SK-N-SH (cell line): ENCODE measurements around the gene NAV2. TPM values are rescaled to one million over a fixed set of nuclear protein-coding genes. Genes with fewer than 3 reads are reported as not detected.

Experiments used
- CTCF ChIA-PET: fragments of 300-600, 350-600 bp; formaldehyde crosslinking; extraction: SDS; loops from one replicate; lab custom pipeline; 2021; lab: Yijun Ruan, JAX
- POLR2A ChIA-PET: fragments of 350-600 bp; sonication (Branson Sonifier 250); formaldehyde crosslinking; extraction: SDS; loops from one replicate; lab custom pipeline; 2020; ENCODE audit warnings: antibody characterized with exemption, inconsistent platforms; lab: Yijun Ruan, JAX
- DNase-seq: peaks from one replicate; pipeline ENCODE4 v3.0.0; 2012
- H2AFZ ChIP-seq: fragments of 200-600 bp; sonication (generic); 2 replicates; pipeline ENCODE4 v1.8.1; 2016; ENCODE audit warnings: antibody characterized with exemption, mild to moderate bottlenecking, low read depth
- H3F3A ChIP-seq: fragments of 200-600 bp; sonication (generic); replicated peaks from 2 replicates; pipeline ENCODE3; 2016; ENCODE audit warnings: antibody characterized with exemption, mild to moderate bottlenecking; ENCODE audit not compliant: insufficient read depth
- H3K27ac ChIP-seq, 2 experiments: fragments of 200-500 bp in 1 of 2; fragments of 200-600 bp in 1 of 2; sonication (Bioruptor generic) in 1 of 2; sonication (generic), shearing (Covaris generic) in 1 of 2; 2 replicates each; pipeline versions ENCODE4 v1.5.1 to v1.6.1; 2014 to 2016; ENCODE audit warnings: low read depth in 2 of 2, inconsistent platforms in 1 of 2, low read length in 1 of 2, mild to moderate bottlenecking in 1 of 2, mixed read lengths in 1 of 2
- H3K27me3 ChIP-seq: fragments of 200-600 bp; sonication (generic), shearing (Covaris generic); 2 replicates; pipeline ENCODE4 v1.6.1; 2016; ENCODE audit warnings: mixed run types; ENCODE audit not compliant: insufficient read depth
- H3K36me3 ChIP-seq, 2 experiments: fragments of 200-500 bp in 1 of 2; fragments of 200-600 bp in 1 of 2; sonication (Bioruptor generic) in 1 of 2; sonication (generic) in 1 of 2; replicated peaks in 1 of 2; 2 replicates each; pipeline versions ENCODE3 to v1.5.1; 2014 to 2016; ENCODE audit warnings: low read length in 1 of 2, mild to moderate bottlenecking in 1 of 2; ENCODE audit not compliant: insufficient read depth in 2 of 2, control insufficient read depth in 1 of 2
- H3K4me1 ChIP-seq, 2 experiments: fragments of 200-500 bp in 1 of 2; fragments of 200-600 bp in 1 of 2; sonication (Bioruptor generic) in 1 of 2; sonication (generic), shearing (Covaris generic) in 1 of 2; 2 replicates each; pipeline versions ENCODE4 v1.5.1 to v1.6.1; 2014 to 2016; ENCODE audit warnings: low read depth in 1 of 2, low read length in 1 of 2, mixed run types in 1 of 2; ENCODE audit not compliant: insufficient read depth in 2 of 2, control insufficient read depth in 1 of 2
- H3K4me2 ChIP-seq: fragments of 200-600 bp; sonication (generic), shearing (Covaris generic); 2 replicates; pipeline ENCODE4 v1.6.1; 2017; ENCODE audit warnings: mixed run types
- H3K4me3 ChIP-seq, 2 experiments: fragments of 200-500 bp in 1 of 2; fragments of 200-600 bp in 1 of 2; sonication (Bioruptor generic) in 1 of 2; sonication (generic), shearing (Covaris generic) in 1 of 2; 2 replicates each; pipeline versions ENCODE4 v1.5.1 to v1.8.1; 2014 to 2016; ENCODE audit warnings: low read depth in 2 of 2, inconsistent platforms in 1 of 2, low read length in 1 of 2, mild to moderate bottlenecking in 1 of 2, mixed read lengths in 1 of 2, moderate library complexity in 1 of 2
- H3K79me2 ChIP-seq: fragments of 200-600 bp; sonication (generic); 2 replicates; pipeline ENCODE4 v1.8.1; 2017; ENCODE audit warnings: mild to moderate bottlenecking; ENCODE audit not compliant: insufficient read depth
- H3K9ac ChIP-seq: fragments of 200-600 bp; sonication (generic); 2 replicates; pipeline ENCODE4 v1.6.1; 2017; ENCODE audit warnings: mixed run types
- H3K9me2 ChIP-seq: fragments of 200-600 bp; sonication (generic); 2 replicates; pipeline ENCODE4 v1.6.1; 2017; ENCODE audit warnings: mixed run types
- H3K9me3 ChIP-seq: fragments of 200-600 bp; sonication (generic); 2 replicates; pipeline ENCODE4 v1.6.1; 2017; ENCODE audit warnings: mixed run types, mild to moderate bottlenecking, moderate library complexity
- H4K20me1 ChIP-seq: fragments of 200-600 bp; sonication (generic); 2 replicates; pipeline ENCODE4 v1.6.1; 2017; ENCODE audit warnings: mild to moderate bottlenecking, mixed run types; ENCODE audit not compliant: insufficient read depth
- CHD2 ChIP-seq: fragments of 150-350 bp; IDR thresholded peaks from 2 replicates; pipeline ENCODE4 v1.6.1; 2018; ENCODE audit warnings: low read length; ENCODE audit not compliant: partially characterized antibody
- ELF1 ChIP-seq: IDR thresholded peaks from 2 replicates; pipeline ENCODE4 v1.4.0; 2012
- EP300 ChIP-seq, 2 experiments: IDR thresholded peaks; 2 replicates each; pipeline versions ENCODE4 v1.4.0 to v1.6.1; 2012; ENCODE audit warnings: borderline replicate concordance in 1 of 2, low read depth in 1 of 2, low read length in 1 of 2
- FOSL2 ChIP-seq: IDR thresholded peaks from 2 replicates; pipeline ENCODE4 v1.4.0; 2012; ENCODE audit warnings: low read depth, mild to moderate bottlenecking, moderate library complexity, borderline replicate concordance
- FOXM1 ChIP-seq: IDR thresholded peaks from 2 replicates; pipeline ENCODE4 v1.4.0; 2012; ENCODE audit warnings: low read depth, mild to moderate bottlenecking
- GABPA ChIP-seq: IDR thresholded peaks from 2 replicates; pipeline ENCODE4 v1.4.0; 2012; ENCODE audit warnings: low read depth, mild to moderate bottlenecking
- MXI1 ChIP-seq: IDR thresholded peaks from 2 replicates; pipeline ENCODE4 v1.6.1; 2012; ENCODE audit warnings: mild to moderate bottlenecking, low read depth, low read length, improper control_type of control experiment
- POLR2AphosphoS5 ChIP-seq: IDR thresholded peaks from 2 replicates; pipeline ENCODE4 v1.6.1; 2012; ENCODE audit warnings: low read depth, low read length
- RFX5 ChIP-seq: IDR thresholded peaks from 2 replicates; pipeline ENCODE4 v1.6.1; 2012; ENCODE audit warnings: mild to moderate bottlenecking, improper control_type of control experiment, low read length
- RXRA ChIP-seq: IDR thresholded peaks from 2 replicates; pipeline ENCODE4 v1.4.0; 2012; ENCODE audit warnings: low read depth, mild to moderate bottlenecking, borderline replicate concordance
- SMC3 ChIP-seq: IDR thresholded peaks from 2 replicates; pipeline ENCODE4 v1.6.1; 2012; ENCODE audit warnings: low read depth, low read length, improper control_type of control experiment
- TCF12 ChIP-seq: IDR thresholded peaks from 2 replicates; pipeline ENCODE4 v1.4.0; 2012
- TEAD4 ChIP-seq: IDR thresholded peaks from 2 replicates; pipeline ENCODE4 v1.4.0; 2012; ENCODE audit warnings: mild to moderate bottlenecking, borderline replicate concordance; ENCODE audit not compliant: insufficient read depth
- YY1 ChIP-seq: IDR thresholded peaks from 2 replicates; pipeline ENCODE4 v1.4.0; 2012; ENCODE audit warnings: low read depth, mild to moderate bottlenecking
- whole genome bisulfite sequencing: methylation state at CpG from one replicate; pipeline ENCODE4 v1.1.6; 2017; ENCODE audit warnings: low lambda C conversion rate; 5-methylcytosine and 5-hydroxymethylcytosine counted together
- polyA plus RNA-seq, 3 experiments: library from polyadenylated mRNA; depleted of rRNA; stranded (reverse); fragments of >200 nt; gene quantifications; 2 replicates each; pipeline ENCODE4 v1.2.3, GENCODE V29; 2012
- TF ChIP-seq, protein P1 (sequence below): IDR thresholded peaks from 2 replicates; pipeline ENCODE4; 2012
- TF ChIP-seq, protein P2 (sequence below): IDR thresholded peaks from 2 replicates; pipeline ENCODE4 v1.6.1; 2012; ENCODE audit warnings: mild to moderate bottlenecking, low read depth, low read length, moderate library complexity

NAV2 gene
- polyA plus RNA-seq, 1 of the 3 experiments (the other 2 are of a cell fraction), result 26.2 TPM

DNA sequence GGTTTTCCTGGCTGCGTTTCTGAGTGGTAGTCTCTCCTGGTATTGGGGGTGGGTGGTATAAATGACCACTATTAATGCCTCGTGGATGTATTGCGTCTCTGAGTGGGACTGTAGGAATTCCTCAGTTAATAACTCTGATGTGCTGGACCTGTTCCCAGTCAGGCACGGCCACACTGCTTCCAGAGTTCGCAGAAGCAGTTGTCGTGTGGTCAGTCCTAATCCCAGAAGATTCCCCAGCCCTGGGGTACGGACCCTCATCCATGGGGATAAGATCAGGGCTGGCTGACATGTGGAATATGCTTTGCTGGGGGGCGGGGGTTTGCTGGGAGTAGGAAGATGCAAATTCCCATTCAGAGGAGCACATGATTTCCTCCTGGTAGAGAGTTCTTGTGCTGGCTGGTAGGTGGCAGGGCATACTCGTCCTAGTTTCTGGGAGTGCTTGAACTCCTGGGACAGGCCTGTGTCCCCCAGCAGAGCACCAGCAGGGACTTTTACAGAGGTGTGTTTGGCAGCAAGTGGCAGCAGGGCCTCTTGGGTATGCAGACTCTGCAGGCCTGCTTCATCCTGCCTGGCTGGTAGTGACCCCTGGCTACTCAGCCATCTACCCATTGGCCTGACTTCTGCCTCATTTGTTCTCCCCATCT, 157.4 kb downstream of the NAV2 start:
- DNase-seq, result no peak
- H3K9me2 ChIP-seq, result no peaks in the 10 kb centered on the region
- H3F3A ChIP-seq, result peaks cover 19% of the 10 kb centered on the region
- no peaks in the 10 kb centered on the region for H3K9me3 ChIP-seq
- H3K4me3 ChIP-seq, result no peak overlapping the region
- H3K4me1 ChIP-seq, result peaks cover 5 to 42% of the 10 kb centered on the region in 2 experiments
- peaks cover 85% of the 10 kb centered on the region for H4K20me1 ChIP-seq
- WGBS, result 81% methylated on average over 5 of the region's 9 CpGs
- no peak overlapping the region for H2AFZ ChIP-seq
- peaks cover 34 to 50% of the 10 kb centered on the region in 2 experiments for H3K36me3 ChIP-seq
- POLR2A ChIA-PET, result no interaction called here
- CTCF ChIA-PET, result no interaction called here
- peaks cover 96% of the 10 kb centered on the region for H3K79me2 ChIP-seq
- TF ChIP-seq ELF1 (no peak), EP300 (IDR thresholded peaks at IDR 0.05; ENCODE audit: borderline replicate concordance in 1 of 2, low read depth in 1 of 2, low read length in 1 of 2) (no peak), GABPA (no peak), MXI1 (no peak), FOXM1 (no peak), TCF12 (no peak), POLR2AphosphoS5 (no peak), TEAD4 (no peak), RXRA (no peak), CHD2 (no peak), SMC3 (no peak), RFX5 (no peak), YY1 (no peak), FOSL2 (no peak)
- TF ChIP-seq, protein P1, sequence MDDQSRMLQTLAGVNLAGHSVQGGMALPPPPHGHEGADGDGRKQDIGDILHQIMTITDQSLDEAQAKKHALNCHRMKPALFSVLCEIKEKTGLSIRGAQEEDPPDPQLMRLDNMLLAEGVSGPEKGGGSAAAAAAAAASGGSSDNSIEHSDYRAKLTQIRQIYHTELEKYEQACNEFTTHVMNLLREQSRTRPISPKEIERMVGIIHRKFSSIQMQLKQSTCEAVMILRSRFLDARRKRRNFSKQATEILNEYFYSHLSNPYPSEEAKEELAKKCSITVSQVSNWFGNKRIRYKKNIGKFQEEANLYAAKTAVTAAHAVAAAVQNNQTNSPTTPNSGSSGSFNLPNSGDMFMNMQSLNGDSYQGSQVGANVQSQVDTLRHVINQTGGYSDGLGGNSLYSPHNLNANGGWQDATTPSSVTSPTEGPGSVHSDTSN, result no peak
- TF ChIP-seq, protein P2, sequence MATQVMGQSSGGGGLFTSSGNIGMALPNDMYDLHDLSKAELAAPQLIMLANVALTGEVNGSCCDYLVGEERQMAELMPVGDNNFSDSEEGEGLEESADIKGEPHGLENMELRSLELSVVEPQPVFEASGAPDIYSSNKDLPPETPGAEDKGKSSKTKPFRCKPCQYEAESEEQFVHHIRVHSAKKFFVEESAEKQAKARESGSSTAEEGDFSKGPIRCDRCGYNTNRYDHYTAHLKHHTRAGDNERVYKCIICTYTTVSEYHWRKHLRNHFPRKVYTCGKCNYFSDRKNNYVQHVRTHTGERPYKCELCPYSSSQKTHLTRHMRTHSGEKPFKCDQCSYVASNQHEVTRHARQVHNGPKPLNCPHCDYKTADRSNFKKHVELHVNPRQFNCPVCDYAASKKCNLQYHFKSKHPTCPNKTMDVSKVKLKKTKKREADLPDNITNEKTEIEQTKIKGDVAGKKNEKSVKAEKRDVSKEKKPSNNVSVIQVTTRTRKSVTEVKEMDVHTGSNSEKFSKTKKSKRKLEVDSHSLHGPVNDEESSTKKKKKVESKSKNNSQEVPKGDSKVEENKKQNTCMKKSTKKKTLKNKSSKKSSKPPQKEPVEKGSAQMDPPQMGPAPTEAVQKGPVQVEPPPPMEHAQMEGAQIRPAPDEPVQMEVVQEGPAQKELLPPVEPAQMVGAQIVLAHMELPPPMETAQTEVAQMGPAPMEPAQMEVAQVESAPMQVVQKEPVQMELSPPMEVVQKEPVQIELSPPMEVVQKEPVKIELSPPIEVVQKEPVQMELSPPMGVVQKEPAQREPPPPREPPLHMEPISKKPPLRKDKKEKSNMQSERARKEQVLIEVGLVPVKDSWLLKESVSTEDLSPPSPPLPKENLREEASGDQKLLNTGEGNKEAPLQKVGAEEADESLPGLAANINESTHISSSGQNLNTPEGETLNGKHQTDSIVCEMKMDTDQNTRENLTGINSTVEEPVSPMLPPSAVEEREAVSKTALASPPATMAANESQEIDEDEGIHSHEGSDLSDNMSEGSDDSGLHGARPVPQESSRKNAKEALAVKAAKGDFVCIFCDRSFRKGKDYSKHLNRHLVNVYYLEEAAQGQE, result no peak
- no peak overlapping the region for H3K9ac ChIP-seq
- no peak overlapping the region for H3K27ac ChIP-seq
- no peaks in the 10 kb centered on the region for H3K27me3 ChIP-seq
- no peak overlapping the region for H3K4me2 ChIP-seq
